ENCODE data around the gene THSD7B. TPM values are rescaled to one million over a fixed set of nuclear protein-coding genes. Genes with fewer than 3 reads are reported as not detected.
"Not testable (repeated sequence)": the region's sequence is repeated elsewhere in the genome, so short reads cannot be mapped to it uniquely, and the experiment has no call there.

THSD7B gene
- total RNA-seq, 1 experiment from 2014 or later: not detected

- DNase-seq (ENCODE audit: low read depth, low spot score); in situ Hi-C loops (cut with HindIII; ENCODE audit: low pct_unique_long_range_greater_than_20kb, low sequenced_read_pairs): not testable (repeated sequence)
Observed at GRCh38 chr2:137587834-137588233, 822.5 kb downstream of the THSD7B start.

DNA sequence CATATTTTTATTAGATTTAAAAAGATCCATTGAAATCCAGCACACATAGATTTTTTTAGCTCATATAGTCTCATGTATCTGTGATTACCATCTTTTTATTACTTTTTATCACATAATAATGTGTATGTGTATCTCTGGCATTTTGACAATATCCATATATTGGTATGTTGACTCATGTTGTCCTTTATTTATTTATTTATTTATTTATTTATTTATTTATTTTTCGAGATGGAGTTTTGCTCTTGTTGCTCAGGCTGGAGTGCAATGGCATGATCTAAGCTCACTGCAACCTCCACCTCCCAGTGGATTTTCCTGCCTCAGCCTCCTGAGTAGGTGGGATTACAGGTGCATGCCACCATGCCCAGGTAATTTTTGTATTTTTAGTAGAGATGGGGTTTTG lies 823.2 kb downstream of the THSD7B start:
- in situ Hi-C loops (cut with HindIII; ENCODE audit: low pct_unique_long_range_greater_than_20kb, low sequenced_read_pairs); DNase-seq (ENCODE audit: low read depth, low spot score): not testable (repeated sequence)

GRCh38 chr2:137590102-137590501 lies 824.8 kb downstream of the THSD7B start:
- no peak for DNase-seq (ENCODE audit: low read depth, low spot score)
- in situ Hi-C loops (cut with HindIII; ENCODE audit: low pct_unique_long_range_greater_than_20kb, low sequenced_read_pairs): no loop called here

DNA sequence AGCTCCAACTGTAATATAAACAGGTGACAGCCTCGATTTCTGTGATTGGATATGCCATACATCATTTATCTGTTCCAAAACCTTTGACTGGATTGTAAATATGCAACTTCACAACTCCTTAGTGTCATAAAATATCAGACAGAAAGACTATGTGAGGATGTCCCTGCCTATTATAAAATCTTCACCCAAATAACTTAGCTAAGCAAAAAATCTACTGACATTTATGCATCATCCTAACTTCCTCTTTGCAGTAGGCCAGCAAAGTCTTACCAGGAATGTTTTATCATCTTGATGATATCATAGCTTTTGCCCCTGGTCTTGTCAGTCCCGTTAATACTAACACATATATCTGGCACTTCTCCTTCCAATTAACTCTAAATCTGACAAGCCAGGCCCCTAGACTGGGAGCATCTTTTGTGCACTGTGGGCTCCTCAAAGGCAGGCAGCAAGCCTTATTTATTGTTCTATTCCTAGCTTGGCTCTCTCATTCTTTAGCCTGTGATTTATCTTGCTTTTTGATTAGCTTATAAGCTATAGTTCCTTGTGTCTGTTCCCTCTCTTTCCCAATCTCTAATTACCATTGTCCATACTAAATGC lies 842.5 kb downstream of the THSD7B start:
- in situ Hi-C loops (cut with HindIII; ENCODE audit: low pct_unique_long_range_greater_than_20kb, low sequenced_read_pairs): no loop called here
- DNase-seq (ENCODE audit: low read depth, low spot score): no peak

- DNase-seq (ENCODE audit: low read depth, low spot score): no peak
- in situ Hi-C loops (cut with HindIII; ENCODE audit: low pct_unique_long_range_greater_than_20kb, low sequenced_read_pairs): no loop called here
Observed at GRCh38 chr2:137638932-137639331, 873.6 kb downstream of the THSD7B start.

- DNase-seq (ENCODE audit: low read depth, low spot score): no peak
- in situ Hi-C loops (cut with HindIII; ENCODE audit: low pct_unique_long_range_greater_than_20kb, low sequenced_read_pairs): no loop called here
Observed at GRCh38 chr2:137644731-137645130, 879.4 kb downstream of the THSD7B start.

- no peak for DNase-seq (ENCODE audit: low read depth, low spot score)
- in situ Hi-C loops (cut with HindIII; ENCODE audit: low pct_unique_long_range_greater_than_20kb, low sequenced_read_pairs): no loop called here
Observed at GRCh38 chr2:137654046-137654445, 888.7 kb downstream of the THSD7B start.

- in situ Hi-C loops (cut with HindIII; ENCODE audit: low pct_unique_long_range_greater_than_20kb, low sequenced_read_pairs): no loop called here
Observed at GRCh38 chr2:137655814-137656213, 890.5 kb downstream of the THSD7B start.

GRCh38 chr2:137658433-137658832 lies 893.1 kb downstream of the THSD7B start:
- in situ Hi-C loops (cut with HindIII; ENCODE audit: low pct_unique_long_range_greater_than_20kb, low sequenced_read_pairs): no loop called here
- DNase-seq (ENCODE audit: low read depth, low spot score): no peak

More at GRCh38 chr2:137655814-137656213, 890.5 kb downstream of the THSD7B start:
- DNase-seq (ENCODE audit: low read depth, low spot score): no peak

- in situ Hi-C loops (cut with HindIII; ENCODE audit: low pct_unique_long_range_greater_than_20kb, low sequenced_read_pairs): no loop called here
- DNase-seq (ENCODE audit: low read depth, low spot score): peak; percentile 26
Observed at GRCh38 chr2:137659616-137660015, 894.3 kb downstream of the THSD7B start.

GRCh38 chr2:137670111-137670510 lies 904.8 kb downstream of the THSD7B start:
- in situ Hi-C loops (cut with HindIII; ENCODE audit: low pct_unique_long_range_greater_than_20kb, low sequenced_read_pairs): no loop called here
- no peak for DNase-seq (ENCODE audit: low read depth, low spot score)

GRCh38 chr2:137672989-137673552 lies 907.7 kb downstream of the THSD7B start:
- in situ Hi-C loops (cut with HindIII; ENCODE audit: low pct_unique_long_range_greater_than_20kb, low sequenced_read_pairs): no loop called here
- DNase-seq (ENCODE audit: low read depth, low spot score): no peak

DNA sequence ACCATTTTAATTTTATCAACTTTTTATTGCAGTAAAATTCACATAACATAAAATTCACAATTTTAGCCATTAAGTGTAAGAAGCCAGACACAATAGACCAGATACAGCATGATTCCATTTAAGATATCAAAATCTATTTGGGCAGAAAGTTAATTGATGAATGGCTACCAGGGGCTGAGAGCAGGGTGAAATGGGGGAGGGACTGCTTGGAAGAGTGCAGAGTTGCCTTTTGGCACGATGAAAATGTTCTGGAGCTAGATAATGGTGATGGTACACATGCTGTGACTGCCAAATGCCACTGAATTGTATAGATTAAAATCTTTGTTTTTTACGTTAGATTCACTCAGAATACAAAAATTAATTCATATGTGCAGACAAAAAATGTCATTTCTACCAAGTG lies 909.6 kb downstream of the THSD7B start:
- in situ Hi-C loops (cut with HindIII; ENCODE audit: low pct_unique_long_range_greater_than_20kb, low sequenced_read_pairs): no loop called here

GRCh38 chr2:137675584-137676327 lies 910.4 kb downstream of the THSD7B start:
- in situ Hi-C loops (cut with HindIII; ENCODE audit: low pct_unique_long_range_greater_than_20kb, low sequenced_read_pairs): no loop called here
- no peak for DNase-seq (ENCODE audit: low read depth, low spot score)

More for the DNA sequence above, 909.6 kb downstream of the THSD7B start:
- DNase-seq (ENCODE audit: low read depth, low spot score): no peak

- in situ Hi-C loops (cut with HindIII; ENCODE audit: low pct_unique_long_range_greater_than_20kb, low sequenced_read_pairs): no loop called here
- no peak for DNase-seq (ENCODE audit: low read depth, low spot score)
Observed at GRCh38 chr2:137676346-137676745, 911.0 kb downstream of the THSD7B start.

DNA sequence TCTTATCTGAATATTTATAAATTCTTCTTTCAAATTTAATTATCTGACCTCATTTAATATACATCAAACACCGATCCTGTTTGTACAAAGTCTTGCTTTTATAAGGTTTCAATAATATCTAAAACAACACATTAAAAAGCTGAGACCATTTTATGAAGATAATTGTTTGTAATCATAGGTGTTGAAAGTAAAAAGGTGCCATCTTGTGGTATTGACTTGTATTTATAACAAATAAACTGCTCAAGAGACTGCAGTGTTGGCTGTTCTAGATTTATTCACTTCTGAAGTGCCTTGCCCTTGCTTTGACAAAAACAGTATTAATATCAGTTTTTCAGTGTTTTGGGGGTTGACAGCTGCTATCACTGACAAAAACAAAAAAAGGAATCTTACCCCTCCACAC lies 912.1 kb downstream of the THSD7B start:
- in situ Hi-C loops (cut with HindIII; ENCODE audit: low pct_unique_long_range_greater_than_20kb, low sequenced_read_pairs): no loop called here
- DNase-seq (ENCODE audit: low read depth, low spot score): no peak

- in situ Hi-C loops (cut with HindIII; ENCODE audit: low pct_unique_long_range_greater_than_20kb, low sequenced_read_pairs): no loop called here
Observed at GRCh38 chr2:137689549-137689948, 924.2 kb downstream of the THSD7B start.

DNA sequence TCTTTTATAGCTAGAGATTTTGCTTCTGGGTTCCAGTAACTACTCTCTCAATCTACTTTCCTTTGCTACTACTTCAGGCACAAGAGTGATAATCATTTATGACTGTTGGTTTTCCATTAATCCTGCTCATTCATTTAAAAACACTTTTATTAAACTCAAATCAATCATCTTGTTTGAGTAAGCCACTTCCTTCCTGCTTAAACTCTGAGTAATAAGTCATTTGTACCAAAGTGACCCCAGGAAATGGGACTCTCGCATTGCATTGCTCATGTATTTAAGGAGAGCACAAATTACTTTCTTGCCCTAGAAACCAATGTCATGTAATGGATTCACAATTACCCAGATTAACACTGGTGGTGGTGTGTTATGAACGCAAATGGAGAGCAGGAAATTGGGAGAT lies 928.2 kb downstream of the THSD7B start:
- no peak for DNase-seq (ENCODE audit: low read depth, low spot score)

More at GRCh38 chr2:137689549-137689948, 924.2 kb downstream of the THSD7B start:
- DNase-seq (ENCODE audit: low read depth, low spot score): no peak

DNA sequence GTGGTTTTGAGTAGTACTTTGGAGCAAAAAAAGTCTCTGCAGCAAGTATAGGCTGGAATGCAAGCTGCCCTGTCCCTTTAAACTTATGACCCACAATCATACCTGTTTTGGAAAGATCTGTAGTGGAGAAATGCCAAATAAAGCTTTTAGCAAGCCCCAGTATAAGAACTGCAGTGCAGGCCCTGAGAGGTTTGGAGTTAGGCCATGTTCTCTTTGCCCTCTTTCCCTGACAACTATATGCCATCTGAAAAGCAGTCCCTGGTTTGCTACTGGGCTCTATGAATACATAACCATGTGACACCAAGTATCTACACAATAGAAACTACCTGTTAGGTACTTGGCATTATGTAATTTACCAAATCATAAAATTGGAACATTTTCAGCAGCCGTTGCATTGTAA lies 931.6 kb downstream of the THSD7B start:
- in situ Hi-C loops (cut with HindIII; ENCODE audit: low pct_unique_long_range_greater_than_20kb, low sequenced_read_pairs): no loop called here
- no peak for DNase-seq (ENCODE audit: low read depth, low spot score)

More for the DNA sequence above, 928.2 kb downstream of the THSD7B start:
- in situ Hi-C loops (cut with HindIII; ENCODE audit: low pct_unique_long_range_greater_than_20kb, low sequenced_read_pairs): no loop called here

All from SK-MEL-5 (cell line).